Breast epithelium (tissue), 3 donors: ENCODE measurements around the gene CALHM3.

ENCODE experiments used
- CTCF ChIP-seq, 3 donors: fragments of 450-650 bp; IDR thresholded peaks; one replicate each; pipeline ENCODE4 v1.5.1; 2016 to 2017; ENCODE audit warnings: antibody characterized with exemption in 3 of 3, mild to moderate bottlenecking in 3 of 3, moderate library complexity in 3 of 3
- POLR2A ChIP-seq: fragments of 450-650 bp; IDR thresholded peaks from one replicate; pipeline ENCODE4 v1.6.1; 2016; ENCODE audit warnings: antibody characterized with exemption, mild to moderate bottlenecking, moderate library complexity

- no peak for TF ChIP-seq CTCF (IDR thresholded peaks at IDR 0.05)
- TF ChIP-seq POLR2A, result no peak
Observed at GRCh38 chr10:103517234-103518085, 38.4 kb upstream of the CALHM3 start.
